Tibial artery (tissue), 4 donors: ENCODE results near the gene IGSF21.
A peak's percentile ranks its signal among the peaks of the same experiment; 100 is the strongest.

Source experiments
- DNase-seq, 2 donors: peaks; one replicate each; pipeline ENCODE4 v3.0.0-alpha.2; 2019
- H3K27ac ChIP-seq, 2 donors: fragments of 200-600 bp; sonication (generic) in 1 of 2; 1 replicate in 1 of 2; 2 replicates in 1 of 2; pipeline ENCODE4 v1.5.1; 2018 to 2019; ENCODE audit warnings: mild to moderate bottlenecking in 1 of 2
- H3K27me3 ChIP-seq, 2 donors: fragments of 200-600 bp; sonication (generic) in 1 of 2; one replicate each; pipeline versions ENCODE4 v1.5.1 to v1.6.0; 2016 to 2019
- H3K36me3 ChIP-seq, 3 donors: fragments of 200-600 bp; sonication (generic) in 2 of 3; one replicate each; pipeline ENCODE4 v1.5.1; 2016 to 2019; ENCODE audit warnings: mild to moderate bottlenecking in 2 of 3
- H3K4me1 ChIP-seq, 4 donors: fragments of 200-600 bp; sonication (generic) in 2 of 4; 1 replicate in 3 of 4; 2 replicates in 1 of 4; pipeline ENCODE4 v1.5.1; 2016 to 2019
- H3K4me3 ChIP-seq, 2 donors: fragments of 200-600 bp; sonication (generic) in 1 of 2; 1 replicate in 1 of 2; 2 replicates in 1 of 2; pipeline ENCODE4 v1.5.1; 2018 to 2019; ENCODE audit warnings: mild to moderate bottlenecking in 2 of 2
- H3K9me3 ChIP-seq, 3 donors: fragments of 200-600 bp; sonication (generic) in 1 of 3; one replicate each; pipeline ENCODE4 v1.5.1; 2016 to 2019
- intact Hi-C: fragments of 100-400 bp; cut with DNase I; formaldehyde crosslinking; loops from one replicate; pipeline ENCODE4 v1.15.0; 2023; ENCODE audit warnings: low total_unique reads
- TF ChIP-seq, protein P1 (sequence below), 2 experiments: fragments of 200-600 bp in 1 of 2; fragments of 450-650 bp in 1 of 2; IDR thresholded peaks; one replicate each; pipeline ENCODE4 v1.5.1; 2017 to 2019; ENCODE audit warnings: antibody characterized with exemption in 2 of 2, mild to moderate bottlenecking in 1 of 2, moderate library complexity in 1 of 2

Gene IGSF21

GRCh38 chr1:18203645-18204044, 96.0 kb downstream of the IGSF21 start:
- no peak overlapping the region for H3K4me3 ChIP-seq
- intact Hi-C loops = no loop called here
- H3K27ac ChIP-seq = no peak overlapping the region
- H3K9me3 ChIP-seq = peaks cover 0 to 9% (median 0%) of the 10 kb centered on the region in 3 donors
- TF ChIP-seq, protein P1, sequence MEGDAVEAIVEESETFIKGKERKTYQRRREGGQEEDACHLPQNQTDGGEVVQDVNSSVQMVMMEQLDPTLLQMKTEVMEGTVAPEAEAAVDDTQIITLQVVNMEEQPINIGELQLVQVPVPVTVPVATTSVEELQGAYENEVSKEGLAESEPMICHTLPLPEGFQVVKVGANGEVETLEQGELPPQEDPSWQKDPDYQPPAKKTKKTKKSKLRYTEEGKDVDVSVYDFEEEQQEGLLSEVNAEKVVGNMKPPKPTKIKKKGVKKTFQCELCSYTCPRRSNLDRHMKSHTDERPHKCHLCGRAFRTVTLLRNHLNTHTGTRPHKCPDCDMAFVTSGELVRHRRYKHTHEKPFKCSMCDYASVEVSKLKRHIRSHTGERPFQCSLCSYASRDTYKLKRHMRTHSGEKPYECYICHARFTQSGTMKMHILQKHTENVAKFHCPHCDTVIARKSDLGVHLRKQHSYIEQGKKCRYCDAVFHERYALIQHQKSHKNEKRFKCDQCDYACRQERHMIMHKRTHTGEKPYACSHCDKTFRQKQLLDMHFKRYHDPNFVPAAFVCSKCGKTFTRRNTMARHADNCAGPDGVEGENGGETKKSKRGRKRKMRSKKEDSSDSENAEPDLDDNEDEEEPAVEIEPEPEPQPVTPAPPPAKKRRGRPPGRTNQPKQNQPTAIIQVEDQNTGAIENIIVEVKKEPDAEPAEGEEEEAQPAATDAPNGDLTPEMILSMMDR (IDR thresholded peaks at IDR 0.05) = no peak
- H3K27me3 ChIP-seq = peaks cover 0 to 58% of the 10 kb centered on the region in 2 donors
- H3K36me3 ChIP-seq = no peaks in the 10 kb centered on the region
- DNase-seq = no peak
- H3K4me1 ChIP-seq = no peaks in the 10 kb centered on the region

GRCh38 chr1:18204575-18204974, 97.0 kb downstream of the IGSF21 start:
- Histone ChIP-seq H3K9me3 (peaks cover 0 to 9% (median 0%) of the 10 kb centered on the region in 3 donors), H3K4me3 (no peak overlapping the region), H3K36me3 (no peaks in the 10 kb centered on the region), H3K27me3 (peaks cover 0 to 49% of the 10 kb centered on the region in 2 donors), H3K4me1 (no peaks in the 10 kb centered on the region), H3K27ac (no peak overlapping the region)
- DNase-seq = no peak
- TF ChIP-seq, protein P1 (IDR thresholded peaks at IDR 0.05) = no peak
- intact Hi-C loops = no loop called here

- TF ChIP-seq, protein P1 (IDR thresholded peaks at IDR 0.05) = no peak
- Histone ChIP-seq H3K27ac (no peak overlapping the region), H3K4me1 (no peaks in the 10 kb centered on the region), H3K4me3 (no peak overlapping the region), H3K27me3 (peaks cover 0 to 48% of the 10 kb centered on the region in 2 donors), H3K9me3 (peaks cover 0 to 9% (median 0%) of the 10 kb centered on the region in 3 donors), H3K36me3 (no peaks in the 10 kb centered on the region)
- intact Hi-C loops = no loop called here
- no peak for DNase-seq
Measured at GRCh38 chr1:18205319-18205718, 97.7 kb downstream of the IGSF21 start.

DNA sequence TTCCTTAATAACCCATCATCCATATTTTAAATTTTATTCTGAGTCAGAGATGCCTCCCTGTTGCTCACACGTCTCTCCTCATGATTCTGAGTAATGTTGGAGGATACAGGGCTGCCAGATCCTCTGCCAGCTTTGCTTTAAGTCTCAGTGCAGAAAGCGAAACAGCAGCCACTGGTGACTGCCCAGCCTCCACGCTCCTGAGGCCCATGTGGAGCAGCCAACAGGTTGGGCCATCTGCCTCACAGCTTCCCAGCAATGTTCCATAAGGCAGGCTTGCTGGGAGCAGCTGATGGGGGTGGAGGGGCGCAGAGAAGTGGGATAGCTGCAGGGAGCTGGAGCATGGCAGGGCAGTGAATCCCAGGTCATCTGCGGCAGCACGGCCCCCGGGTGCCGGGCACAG, 104.2 kb downstream of the IGSF21 start:
- H3K27me3 ChIP-seq = peaks cover 0 to 32% of the 10 kb centered on the region in 2 donors
- TF ChIP-seq, protein P1 (IDR thresholded peaks at IDR 0.05) = no peak
- no peaks in the 10 kb centered on the region for H3K4me1 ChIP-seq
- H3K27ac ChIP-seq = no peak overlapping the region
- H3K9me3 ChIP-seq = peaks cover 0 to 4% (median 0%) of the 10 kb centered on the region in 3 donors
- intact Hi-C loops = no loop called here
- no peak for DNase-seq
- no peak overlapping the region for H3K4me3 ChIP-seq
- no peaks in the 10 kb centered on the region for H3K36me3 ChIP-seq

- Histone ChIP-seq H3K27me3 (peaks cover 0 to 40% of the 10 kb centered on the region in 2 donors), H3K36me3 (no peaks in the 10 kb centered on the region), H3K9me3 (peaks cover 3 to 20% (median 4%) of the 10 kb centered on the region in 3 donors), H3K4me3 (no peak overlapping the region), H3K4me1 (no peaks in the 10 kb centered on the region), H3K27ac (no peak overlapping the region)
- intact Hi-C loops = no loop called here
- peak in 1 of 2 donors; percentile 24 for DNase-seq
- TF ChIP-seq, protein P1 (IDR thresholded peaks at IDR 0.05) = no peak
Measured at GRCh38 chr1:18217398-18218043, 109.9 kb downstream of the IGSF21 start.
